ENCODE measurements around the gene SENP1. TPM values are rescaled to one million over a fixed set of nuclear protein-coding genes. Genes with fewer than 3 reads are reported as not detected.

Gene SENP1
- total RNA-seq, 1 donor from 2014 or later: 33.5 TPM

DNA sequence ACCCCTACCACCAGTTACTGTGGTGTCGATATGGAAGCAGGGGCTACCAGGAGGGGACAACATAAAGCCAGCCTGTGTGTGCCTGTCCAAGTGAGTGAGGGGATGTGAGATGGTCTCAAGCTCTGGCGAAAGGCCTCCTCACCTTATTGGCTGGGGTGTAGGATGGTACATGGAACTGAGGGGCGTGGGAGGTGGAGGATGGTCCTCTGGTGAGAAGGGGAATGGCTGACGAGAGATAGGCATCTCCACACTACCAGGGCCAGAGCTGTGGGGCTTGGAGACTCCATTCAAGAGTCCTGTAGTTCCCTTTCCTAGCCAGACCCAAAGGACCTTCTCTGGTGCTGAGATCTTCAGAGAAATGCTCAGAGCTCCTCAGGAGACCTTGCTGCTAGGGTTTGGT, 69.1 kb downstream of the SENP1 start:
- no peak for DNase-seq

- DNase-seq: no peak
These were observed 70.8 kb downstream of the SENP1 start for GRCh38 chr12:48034835-48035805.

DNA sequence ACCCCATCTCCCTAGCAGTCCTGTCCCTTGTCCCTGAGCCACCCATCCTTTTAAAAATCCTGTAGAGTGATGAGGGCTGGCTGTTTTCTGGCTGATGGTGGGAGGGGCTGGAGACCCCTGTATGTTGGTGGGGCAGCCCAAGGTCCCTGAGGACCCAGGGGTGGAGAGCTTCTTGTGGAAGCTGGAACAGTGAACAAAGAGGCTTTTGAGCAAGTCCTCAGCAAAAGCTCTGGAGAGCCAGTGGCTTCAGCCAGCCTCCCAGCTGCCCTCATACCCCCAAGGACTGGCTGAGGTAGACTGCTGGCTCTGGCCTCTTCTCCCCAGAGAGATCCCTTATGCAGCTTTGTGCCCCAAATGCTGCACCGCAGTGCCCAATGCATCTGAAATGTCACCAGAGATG, 72.4 kb downstream of the SENP1 start:
- no peak for DNase-seq

GRCh38 chr12:48032597-48032996, 73.3 kb downstream of the SENP1 start:
- DNase-seq: no peak

GRCh38 chr12:48031135-48031960, 74.5 kb downstream of the SENP1 start:
- DNase-seq: no peak

DNA sequence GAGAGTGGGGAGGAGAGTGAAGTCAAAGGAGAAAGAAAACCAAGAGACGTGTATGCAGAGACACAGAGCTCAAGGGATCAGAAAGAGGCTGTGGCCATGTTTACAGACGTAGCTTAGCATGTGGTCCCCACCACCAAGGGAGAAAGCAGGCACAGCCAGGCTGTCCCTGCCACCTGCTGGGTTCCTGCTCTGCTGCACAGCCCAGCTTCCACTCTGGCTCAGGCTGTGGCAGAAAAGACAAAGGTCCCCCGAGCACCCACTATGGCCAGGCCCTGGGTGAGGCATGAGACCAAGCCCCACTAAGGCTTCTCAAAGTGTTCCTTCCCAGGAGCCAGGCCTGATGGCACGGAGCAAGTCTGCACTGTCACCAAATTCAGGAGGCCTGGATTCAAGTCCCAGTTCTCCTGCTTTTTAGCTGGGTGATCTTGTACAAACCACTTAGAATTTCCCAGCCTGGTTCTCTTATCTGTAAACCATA, 75.7 kb downstream of the SENP1 start:
- DNase-seq: no peak

DNA sequence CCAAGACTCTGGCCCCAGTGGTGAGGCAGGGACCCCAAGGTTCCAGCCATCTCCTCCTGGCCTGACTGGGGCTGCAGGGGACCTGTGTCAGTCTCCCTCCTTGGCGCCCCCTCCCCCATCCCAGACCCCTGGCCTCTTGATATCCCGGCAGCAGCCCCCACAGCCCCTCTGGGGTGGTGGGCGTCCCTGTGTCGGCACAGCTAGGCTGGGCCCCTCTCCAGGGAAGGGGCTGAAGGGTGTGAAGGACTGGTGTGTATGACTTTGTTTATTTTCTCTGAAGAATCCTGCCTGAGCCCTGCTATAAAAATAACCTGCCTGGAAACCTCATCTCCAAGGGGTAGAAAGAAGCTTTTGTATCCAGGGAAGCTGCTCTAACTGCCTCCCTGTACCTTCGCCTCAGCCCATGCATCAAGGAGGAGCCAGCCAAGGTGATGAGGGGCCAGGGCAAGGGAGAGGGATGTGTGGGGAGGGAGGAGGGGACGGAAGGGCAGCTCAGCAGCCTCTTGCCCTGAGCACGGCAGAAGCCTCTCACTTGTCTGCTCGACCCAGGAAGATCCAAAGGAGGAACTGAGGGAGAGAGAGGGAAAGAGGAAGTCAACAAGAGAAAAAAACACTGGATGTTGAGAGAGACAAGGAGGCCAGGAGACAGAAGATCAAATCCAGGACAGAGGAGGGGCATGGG, 76.2 kb downstream of the SENP1 start:
- no peak for DNase-seq

- no peak for DNase-seq
These were observed 77.1 kb downstream of the SENP1 start for GRCh38 chr12:48028541-48029431.

DNA sequence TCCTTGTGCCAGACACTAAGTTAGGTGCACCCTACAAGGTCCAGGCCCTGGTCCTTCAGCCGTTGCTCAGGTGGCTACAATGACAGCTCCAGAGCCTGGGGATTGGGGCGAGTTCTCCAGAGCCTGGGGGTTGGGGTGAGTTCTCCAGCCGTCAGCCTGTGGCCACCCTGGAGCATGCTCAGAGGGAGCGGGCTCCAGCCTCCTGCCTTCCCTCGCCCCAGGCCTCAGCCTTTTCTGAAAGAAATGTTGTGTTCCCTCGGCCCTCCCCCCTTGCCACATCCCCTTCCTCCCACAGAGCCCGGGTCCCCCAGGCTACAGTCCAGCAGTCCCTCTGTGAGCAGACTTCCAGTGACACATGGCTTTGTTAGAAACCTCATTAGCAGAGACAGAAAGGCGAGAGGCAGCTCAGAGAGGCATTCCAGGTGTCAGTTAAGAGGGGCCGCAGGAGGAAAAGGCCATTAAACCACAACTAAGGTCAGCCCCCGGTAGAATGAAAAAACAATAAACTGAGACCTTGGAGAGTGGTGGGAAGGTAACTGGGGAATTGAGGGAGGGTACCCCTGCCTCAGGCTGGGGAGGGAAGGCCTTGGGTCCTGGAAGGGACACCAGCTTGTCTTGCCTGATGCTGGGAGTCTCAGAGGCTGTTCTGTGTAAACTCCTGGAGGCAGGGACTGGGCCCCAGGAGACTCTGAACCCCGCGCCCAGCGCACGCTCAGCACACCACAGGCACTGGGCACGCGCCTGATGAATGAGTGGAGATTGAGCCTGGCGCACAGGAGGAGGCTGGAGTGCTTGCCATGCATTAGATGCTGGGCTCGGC, 78.5 kb downstream of the SENP1 start:
- no peak for DNase-seq

DNA sequence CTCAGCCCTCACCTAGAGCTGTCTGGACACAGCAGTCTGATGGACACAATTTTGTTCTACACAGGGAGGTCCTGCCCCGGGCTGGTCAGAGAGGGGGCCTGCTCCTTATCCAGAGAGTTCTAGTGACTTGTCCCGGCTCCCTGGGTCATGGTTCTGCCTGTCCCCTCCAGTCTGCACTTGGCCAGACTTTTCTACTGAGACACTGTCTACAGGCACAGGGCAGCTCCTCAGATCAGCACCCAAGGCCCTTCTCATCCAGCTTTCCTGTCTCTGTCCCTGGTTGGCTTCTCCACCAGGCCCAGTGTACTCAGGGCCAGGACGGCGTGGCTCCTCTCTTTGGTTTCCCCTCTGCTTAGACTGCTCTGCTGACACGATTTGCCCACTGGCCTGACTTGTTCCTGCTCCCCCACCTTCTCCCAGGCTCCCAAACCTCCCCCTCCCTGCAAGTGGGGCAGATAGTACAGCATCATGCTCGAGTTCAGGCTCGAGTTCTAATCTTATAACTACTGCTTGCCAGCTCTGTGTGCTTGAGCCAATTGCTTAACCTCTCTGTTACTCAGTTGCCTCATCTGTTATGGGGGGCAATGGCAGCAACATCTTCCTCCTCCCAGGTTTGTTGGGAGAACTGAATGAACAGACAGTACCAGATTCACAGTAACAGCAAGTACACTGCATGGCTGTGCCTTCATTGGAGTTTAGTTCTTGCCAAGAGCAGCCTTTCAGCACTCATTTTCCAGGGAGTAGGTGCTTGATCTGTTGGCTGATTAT, 79.6 kb downstream of the SENP1 start:
- DNase-seq: no peak

DNA sequence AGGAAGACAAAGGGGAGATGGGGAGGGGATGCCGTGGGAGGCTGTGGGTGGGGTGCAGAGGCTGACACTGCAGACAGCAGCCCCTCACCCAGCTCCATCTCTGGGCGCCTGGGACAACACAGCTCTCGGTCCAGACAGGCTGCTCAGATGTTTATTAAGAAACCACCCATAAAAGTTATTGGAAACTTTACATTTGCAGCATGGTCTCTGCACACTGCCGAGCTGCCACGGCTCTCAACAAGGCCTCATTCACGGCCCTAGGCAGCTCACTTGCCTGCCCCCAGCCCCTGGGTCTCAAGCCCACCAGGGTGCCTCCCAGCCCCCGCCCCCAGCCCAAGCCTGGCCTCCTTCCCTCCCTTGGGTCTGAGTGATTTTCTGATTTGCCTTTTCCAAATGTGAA, 80.6 kb downstream of the SENP1 start:
- DNase-seq: no peak

DNA sequence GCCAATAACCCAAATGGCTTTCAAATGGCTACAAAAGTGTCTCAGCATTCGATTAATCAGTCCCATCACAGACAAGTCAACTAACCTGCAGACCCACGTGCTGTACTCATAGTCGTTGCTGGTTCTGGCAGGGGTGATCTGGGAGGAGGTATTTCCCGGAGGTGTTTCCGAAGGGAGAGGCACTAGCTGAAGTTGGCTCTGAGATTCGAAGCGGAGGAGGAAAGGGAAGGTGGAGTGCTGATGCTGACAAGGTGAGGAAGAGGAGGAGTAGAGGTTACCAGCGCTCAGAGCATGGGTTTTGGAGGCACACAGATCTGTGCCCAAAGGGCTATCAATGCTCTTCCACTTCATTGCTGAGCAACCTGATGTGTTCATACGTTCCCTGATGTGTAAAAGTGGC, 81.1 kb downstream of the SENP1 start:
- no peak for DNase-seq

DNA sequence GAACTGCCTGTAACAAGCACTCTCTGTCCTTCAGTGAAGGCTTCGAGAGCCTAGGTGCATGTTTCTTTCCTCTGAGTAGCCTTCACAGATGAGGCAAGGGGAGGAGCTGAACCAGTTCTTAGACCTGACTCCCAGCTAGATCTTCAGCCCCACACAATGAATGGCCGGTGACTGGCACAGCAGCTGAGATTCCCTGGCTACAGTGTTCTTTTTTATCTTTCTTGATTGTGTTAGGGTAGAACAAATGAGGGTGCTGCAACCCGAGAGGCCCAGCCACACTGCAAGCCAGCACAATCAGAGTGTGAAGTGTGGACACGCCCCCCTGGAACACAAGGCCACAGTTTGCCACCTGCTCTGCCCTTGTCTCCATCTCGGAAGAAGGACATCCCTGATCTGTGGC, 82.5 kb downstream of the SENP1 start:
- no peak for DNase-seq

- no peak for DNase-seq
These were observed 83.0 kb downstream of the SENP1 start for GRCh38 chr12:48022676-48023385.

GRCh38 chr12:48022180-48022521, 83.7 kb downstream of the SENP1 start:
- DNase-seq: no peak

- no peak for DNase-seq
These were observed 84.2 kb downstream of the SENP1 start for GRCh38 chr12:48021485-48022179.

DNA sequence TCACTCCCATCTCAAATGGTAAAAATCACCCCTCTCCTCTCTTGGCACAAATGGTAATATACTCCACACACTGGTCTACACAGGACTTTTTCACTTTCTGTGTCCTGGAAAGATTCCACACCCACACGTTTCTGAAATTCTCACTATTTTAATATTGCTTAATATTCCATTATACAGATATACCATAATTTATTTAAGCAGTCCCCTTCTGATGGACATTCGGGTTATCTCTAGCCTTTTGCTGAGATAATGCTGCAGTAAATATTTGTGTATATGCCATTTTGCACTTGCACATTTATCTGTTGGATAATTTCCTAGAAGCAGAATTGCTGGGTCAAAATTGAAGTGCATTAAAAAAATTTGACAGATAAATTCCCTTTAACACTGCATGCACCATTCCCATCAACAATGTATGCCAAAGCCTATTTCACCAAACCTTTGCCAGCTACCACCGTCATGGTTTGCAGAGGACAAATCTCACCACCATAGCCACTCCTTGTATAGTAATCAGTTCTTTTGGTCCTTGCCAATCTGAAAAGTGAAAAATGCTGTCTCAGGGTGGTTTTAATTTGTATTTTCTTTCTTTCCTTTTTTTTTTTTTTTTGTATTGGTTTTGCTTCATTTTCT, 86.1 kb downstream of the SENP1 start:
- no peak for DNase-seq

- no peak for DNase-seq
These were observed 87.3 kb downstream of the SENP1 start for GRCh38 chr12:48018618-48018995.
